WTC11 (cell line): ENCODE data around the gene SLC25A23. TPM values are rescaled to one million over a fixed set of nuclear protein-coding genes. Genes with fewer than 3 reads are reported as not detected.

Experiments used
- ATAC-seq: fragments of 200-7000 bp; cut with Tn5 transposase; 2 replicates; pipeline ENCODE4 v1.10.0; 2021; ENCODE audit warnings: mild to moderate bottlenecking, moderate library complexity
- CTCF ChIA-PET: fragments of 300-600 bp; sonication (Branson Sonifier 250); formaldehyde crosslinking; loops from one replicate; lab custom pipeline; 2021; ENCODE audit warnings: antibody characterized with exemption; lab: Charles Lee
- POLR2A ChIA-PET: fragments of 350-600 bp; sonication (Branson Sonifier 250); formaldehyde crosslinking; loops from one replicate; lab custom pipeline; 2021; ENCODE audit warnings: antibody characterized with exemption; lab: Charles Lee
- DNase-seq: peaks from one replicate; pipeline ENCODE4 v3.0.0; 2021; ENCODE audit warnings: low spot score
- H3K27ac Mint-ChIP-seq: 2 replicates; pipeline ENCODE4 v1.8.0; 2021; ENCODE audit warnings: mixed read lengths
- H3K27me3 Mint-ChIP-seq: 2 replicates; pipeline ENCODE4 v1.8.0; 2021; ENCODE audit warnings: low read depth, mild to moderate bottlenecking, moderate library complexity, mixed read lengths
- H3K36me3 Mint-ChIP-seq: 2 replicates; pipeline ENCODE4 v1.8.0; 2021; ENCODE audit warnings: mixed read lengths
- H3K4me1 Mint-ChIP-seq: 2 replicates; pipeline ENCODE4 v1.8.0; 2022; ENCODE audit warnings: mixed read lengths
- H3K4me3 Mint-ChIP-seq: 2 replicates; pipeline ENCODE4 v1.8.0; 2021; ENCODE audit warnings: mild to moderate bottlenecking, moderate library complexity, mixed read lengths
- H3K9me3 Mint-ChIP-seq: 2 replicates; pipeline ENCODE4 v1.8.0; 2021; ENCODE audit warnings: mixed read lengths
- CBFB ChIP-seq: sonication (generic); formaldehyde crosslinking; IDR thresholded peaks from 2 replicates; pipeline ENCODE4 v1.8.1; 2022; ENCODE audit warnings: mild to moderate bottlenecking, low read depth, missing genetic modification reagents
- CREB1 ChIP-seq: sonication (generic); formaldehyde crosslinking; IDR thresholded peaks from 2 replicates; pipeline ENCODE4 v1.8.0; 2023; ENCODE audit warnings: mild to moderate bottlenecking, missing genetic modification reagents
- GABPB1 ChIP-seq: sonication (generic); formaldehyde crosslinking; IDR thresholded peaks from 2 replicates; pipeline ENCODE4 v1.8.1; 2023; ENCODE audit warnings: mild to moderate bottlenecking, missing genetic modification reagents
- RELA ChIP-seq: sonication (generic); formaldehyde crosslinking; IDR thresholded peaks from 2 replicates; pipeline ENCODE4 v1.8.1; 2022; ENCODE audit warnings: missing genetic modification reagents, mild to moderate bottlenecking, borderline replicate concordance
- TP53 ChIP-seq: sonication (generic); formaldehyde crosslinking; IDR thresholded peaks from 2 replicates; pipeline ENCODE4 v1.8.1; 2023; ENCODE audit warnings: mild to moderate bottlenecking, missing genetic modification reagents
- ZNF138 ChIP-seq: sonication (generic); formaldehyde crosslinking; conservative IDR thresholded peaks from 2 replicates; pipeline ENCODE4 v1.8.1; 2022; ENCODE audit warnings: mild to moderate bottlenecking, moderate library complexity, missing genetic modification reagents
- ZNF232 ChIP-seq: sonication (generic); formaldehyde crosslinking; IDR thresholded peaks from 2 replicates; pipeline ENCODE4 v1.8.0; 2022; ENCODE audit warnings: mild to moderate bottlenecking, missing genetic modification reagents
- total RNA-seq: library from RNA; stranded (reverse); gene quantifications from 3 replicates; pipeline ENCODE4 v1.2.3, GENCODE V29; 2021
- TF ChIP-seq, protein P1 (sequence below): sonication (generic); formaldehyde crosslinking; IDR thresholded peaks from 2 replicates; pipeline ENCODE4 v1.8.1; 2022; ENCODE audit warnings: low read depth, missing genetic modification reagents, borderline replicate concordance
- TF ChIP-seq, protein P2 (sequence below): sonication (generic); formaldehyde crosslinking; IDR thresholded peaks from 2 replicates; pipeline ENCODE4 v1.8.1; 2022; ENCODE audit warnings: mild to moderate bottlenecking, moderate library complexity, missing genetic modification reagents
- TF ChIP-seq, protein P3 (sequence below): sonication (generic); formaldehyde crosslinking; IDR thresholded peaks from 2 replicates; pipeline ENCODE4 v1.8.1; 2023; ENCODE audit warnings: mild to moderate bottlenecking, missing genetic modification reagents, moderate library complexity
- TF ChIP-seq, protein P4 (sequence below): fragments of 200-600 bp; IDR thresholded peaks from 2 replicates; pipeline ENCODE4 v1.8.0; 2022; ENCODE audit warnings: antibody characterized with exemption
- TF ChIP-seq, protein P5 (sequence below): sonication (generic); formaldehyde crosslinking; IDR thresholded peaks from 2 replicates; pipeline ENCODE4 v1.8.0; 2022; ENCODE audit warnings: mild to moderate bottlenecking, missing genetic modification reagents
- TF ChIP-seq, protein P6 (sequence below): sonication (generic); formaldehyde crosslinking; conservative IDR thresholded peaks from 2 replicates; pipeline ENCODE4 v1.8.1; 2023; ENCODE audit warnings: mild to moderate bottlenecking, low read depth, missing genetic modification reagents, moderate library complexity
- TF ChIP-seq, protein P7 (sequence below): sonication (generic); formaldehyde crosslinking; IDR thresholded peaks from 2 replicates; pipeline ENCODE4 v1.8.0; 2022; ENCODE audit warnings: mild to moderate bottlenecking, missing genetic modification reagents

The SLC25A23 gene
- total RNA-seq, 1 experiment from 2014 or later = 63.6 TPM

DNA sequence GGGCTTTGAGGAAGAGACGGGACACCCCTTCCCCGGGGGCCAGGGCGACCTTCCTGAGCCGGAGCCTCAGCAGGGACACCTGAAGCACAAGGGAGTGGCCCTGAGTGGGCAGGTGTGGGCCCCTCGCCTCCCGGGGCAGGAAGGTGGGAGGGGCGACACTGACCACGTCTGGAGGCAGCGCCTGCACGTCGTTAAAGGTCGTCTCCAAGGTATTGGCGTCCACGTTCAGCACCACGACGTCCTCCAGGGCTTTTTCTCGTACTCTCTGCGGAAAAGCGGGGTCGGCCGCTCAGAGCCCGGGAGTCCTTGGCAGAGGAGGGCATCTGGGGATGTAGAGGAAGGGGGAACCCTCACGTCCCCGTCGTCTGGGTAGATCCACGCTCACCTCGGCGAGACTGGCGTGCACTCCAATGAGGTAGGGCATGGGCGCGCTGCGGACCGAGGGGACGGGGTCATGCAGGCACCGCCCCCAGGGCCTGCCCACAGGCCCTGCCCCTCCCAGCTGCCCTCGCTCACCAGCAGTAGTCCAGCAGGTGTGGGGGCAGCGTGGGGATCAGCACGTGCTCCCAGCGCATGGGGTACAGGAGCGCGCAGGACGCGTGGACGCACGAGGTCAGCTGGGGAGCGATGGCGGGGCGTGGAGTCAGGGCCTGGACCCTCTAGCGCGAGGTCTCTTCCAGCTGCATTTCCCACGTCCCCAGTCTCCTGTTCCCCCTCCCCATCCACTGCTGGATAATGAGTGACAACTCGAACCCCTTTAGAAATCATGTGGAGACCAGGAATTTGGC, 15.9 kb upstream of the SLC25A23 start (continued):
- TF ChIP-seq, protein P1, sequence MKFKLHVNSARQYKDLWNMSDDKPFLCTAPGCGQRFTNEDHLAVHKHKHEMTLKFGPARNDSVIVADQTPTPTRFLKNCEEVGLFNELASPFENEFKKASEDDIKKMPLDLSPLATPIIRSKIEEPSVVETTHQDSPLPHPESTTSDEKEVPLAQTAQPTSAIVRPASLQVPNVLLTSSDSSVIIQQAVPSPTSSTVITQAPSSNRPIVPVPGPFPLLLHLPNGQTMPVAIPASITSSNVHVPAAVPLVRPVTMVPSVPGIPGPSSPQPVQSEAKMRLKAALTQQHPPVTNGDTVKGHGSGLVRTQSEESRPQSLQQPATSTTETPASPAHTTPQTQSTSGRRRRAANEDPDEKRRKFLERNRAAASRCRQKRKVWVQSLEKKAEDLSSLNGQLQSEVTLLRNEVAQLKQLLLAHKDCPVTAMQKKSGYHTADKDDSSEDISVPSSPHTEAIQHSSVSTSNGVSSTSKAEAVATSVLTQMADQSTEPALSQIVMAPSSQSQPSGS (CRISPR knock-in tag) = no peak
- TF ChIP-seq CBFB = 0 out of 2 replicates have a peak, but pooled peaks have one; percentile 27
- TF ChIP-seq, protein P2, sequence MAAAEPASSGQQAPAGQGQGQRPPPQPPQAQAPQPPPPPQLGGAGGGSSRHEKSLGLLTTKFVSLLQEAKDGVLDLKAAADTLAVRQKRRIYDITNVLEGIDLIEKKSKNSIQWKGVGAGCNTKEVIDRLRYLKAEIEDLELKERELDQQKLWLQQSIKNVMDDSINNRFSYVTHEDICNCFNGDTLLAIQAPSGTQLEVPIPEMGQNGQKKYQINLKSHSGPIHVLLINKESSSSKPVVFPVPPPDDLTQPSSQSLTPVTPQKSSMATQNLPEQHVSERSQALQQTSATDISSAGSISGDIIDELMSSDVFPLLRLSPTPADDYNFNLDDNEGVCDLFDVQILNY (CRISPR knock-in tag) = no peak
- TF ChIP-seq, protein P3, sequence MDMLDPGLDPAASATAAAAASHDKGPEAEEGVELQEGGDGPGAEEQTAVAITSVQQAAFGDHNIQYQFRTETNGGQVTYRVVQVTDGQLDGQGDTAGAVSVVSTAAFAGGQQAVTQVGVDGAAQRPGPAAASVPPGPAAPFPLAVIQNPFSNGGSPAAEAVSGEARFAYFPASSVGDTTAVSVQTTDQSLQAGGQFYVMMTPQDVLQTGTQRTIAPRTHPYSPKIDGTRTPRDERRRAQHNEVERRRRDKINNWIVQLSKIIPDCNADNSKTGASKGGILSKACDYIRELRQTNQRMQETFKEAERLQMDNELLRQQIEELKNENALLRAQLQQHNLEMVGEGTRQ (CRISPR knock-in tag) = peak; percentile 50; the same call in 1 of the 2 replicates
- TF ChIP-seq, protein P4, sequence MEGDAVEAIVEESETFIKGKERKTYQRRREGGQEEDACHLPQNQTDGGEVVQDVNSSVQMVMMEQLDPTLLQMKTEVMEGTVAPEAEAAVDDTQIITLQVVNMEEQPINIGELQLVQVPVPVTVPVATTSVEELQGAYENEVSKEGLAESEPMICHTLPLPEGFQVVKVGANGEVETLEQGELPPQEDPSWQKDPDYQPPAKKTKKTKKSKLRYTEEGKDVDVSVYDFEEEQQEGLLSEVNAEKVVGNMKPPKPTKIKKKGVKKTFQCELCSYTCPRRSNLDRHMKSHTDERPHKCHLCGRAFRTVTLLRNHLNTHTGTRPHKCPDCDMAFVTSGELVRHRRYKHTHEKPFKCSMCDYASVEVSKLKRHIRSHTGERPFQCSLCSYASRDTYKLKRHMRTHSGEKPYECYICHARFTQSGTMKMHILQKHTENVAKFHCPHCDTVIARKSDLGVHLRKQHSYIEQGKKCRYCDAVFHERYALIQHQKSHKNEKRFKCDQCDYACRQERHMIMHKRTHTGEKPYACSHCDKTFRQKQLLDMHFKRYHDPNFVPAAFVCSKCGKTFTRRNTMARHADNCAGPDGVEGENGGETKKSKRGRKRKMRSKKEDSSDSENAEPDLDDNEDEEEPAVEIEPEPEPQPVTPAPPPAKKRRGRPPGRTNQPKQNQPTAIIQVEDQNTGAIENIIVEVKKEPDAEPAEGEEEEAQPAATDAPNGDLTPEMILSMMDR = no peak
- TF ChIP-seq ZNF232 (CRISPR knock-in tag) = 0 out of 2 replicates have a peak, but pooled peaks have one; percentile 23
- TF ChIP-seq, protein P5, sequence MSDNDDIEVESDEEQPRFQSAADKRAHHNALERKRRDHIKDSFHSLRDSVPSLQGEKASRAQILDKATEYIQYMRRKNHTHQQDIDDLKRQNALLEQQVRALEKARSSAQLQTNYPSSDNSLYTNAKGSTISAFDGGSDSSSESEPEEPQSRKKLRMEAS (CRISPR knock-in tag) = peak; percentile 93
- TF ChIP-seq TP53 (CRISPR knock-in tag) = peak; percentile 78; the same call in 1 of the 2 replicates
- TF ChIP-seq, protein P6, sequence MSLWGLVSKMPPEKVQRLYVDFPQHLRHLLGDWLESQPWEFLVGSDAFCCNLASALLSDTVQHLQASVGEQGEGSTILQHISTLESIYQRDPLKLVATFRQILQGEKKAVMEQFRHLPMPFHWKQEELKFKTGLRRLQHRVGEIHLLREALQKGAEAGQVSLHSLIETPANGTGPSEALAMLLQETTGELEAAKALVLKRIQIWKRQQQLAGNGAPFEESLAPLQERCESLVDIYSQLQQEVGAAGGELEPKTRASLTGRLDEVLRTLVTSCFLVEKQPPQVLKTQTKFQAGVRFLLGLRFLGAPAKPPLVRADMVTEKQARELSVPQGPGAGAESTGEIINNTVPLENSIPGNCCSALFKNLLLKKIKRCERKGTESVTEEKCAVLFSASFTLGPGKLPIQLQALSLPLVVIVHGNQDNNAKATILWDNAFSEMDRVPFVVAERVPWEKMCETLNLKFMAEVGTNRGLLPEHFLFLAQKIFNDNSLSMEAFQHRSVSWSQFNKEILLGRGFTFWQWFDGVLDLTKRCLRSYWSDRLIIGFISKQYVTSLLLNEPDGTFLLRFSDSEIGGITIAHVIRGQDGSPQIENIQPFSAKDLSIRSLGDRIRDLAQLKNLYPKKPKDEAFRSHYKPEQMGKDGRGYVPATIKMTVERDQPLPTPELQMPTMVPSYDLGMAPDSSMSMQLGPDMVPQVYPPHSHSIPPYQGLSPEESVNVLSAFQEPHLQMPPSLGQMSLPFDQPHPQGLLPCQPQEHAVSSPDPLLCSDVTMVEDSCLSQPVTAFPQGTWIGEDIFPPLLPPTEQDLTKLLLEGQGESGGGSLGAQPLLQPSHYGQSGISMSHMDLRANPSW = 0 out of 2 replicates have a peak, but pooled peaks have one; percentile 84
- TF ChIP-seq ZNF138 (CRISPR knock-in tag) = peak; percentile 91; the same call in 1 of the 2 replicates
- no peak for TF ChIP-seq CREB1
- TF ChIP-seq RELA (CRISPR knock-in tag) = peak; percentile 81; the same call in 1 of the 2 replicates
- TF ChIP-seq, protein P7, sequence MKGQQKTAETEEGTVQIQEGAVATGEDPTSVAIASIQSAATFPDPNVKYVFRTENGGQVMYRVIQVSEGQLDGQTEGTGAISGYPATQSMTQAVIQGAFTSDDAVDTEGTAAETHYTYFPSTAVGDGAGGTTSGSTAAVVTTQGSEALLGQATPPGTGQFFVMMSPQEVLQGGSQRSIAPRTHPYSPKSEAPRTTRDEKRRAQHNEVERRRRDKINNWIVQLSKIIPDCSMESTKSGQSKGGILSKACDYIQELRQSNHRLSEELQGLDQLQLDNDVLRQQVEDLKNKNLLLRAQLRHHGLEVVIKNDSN (CRISPR knock-in tag) = no peak

DNA sequence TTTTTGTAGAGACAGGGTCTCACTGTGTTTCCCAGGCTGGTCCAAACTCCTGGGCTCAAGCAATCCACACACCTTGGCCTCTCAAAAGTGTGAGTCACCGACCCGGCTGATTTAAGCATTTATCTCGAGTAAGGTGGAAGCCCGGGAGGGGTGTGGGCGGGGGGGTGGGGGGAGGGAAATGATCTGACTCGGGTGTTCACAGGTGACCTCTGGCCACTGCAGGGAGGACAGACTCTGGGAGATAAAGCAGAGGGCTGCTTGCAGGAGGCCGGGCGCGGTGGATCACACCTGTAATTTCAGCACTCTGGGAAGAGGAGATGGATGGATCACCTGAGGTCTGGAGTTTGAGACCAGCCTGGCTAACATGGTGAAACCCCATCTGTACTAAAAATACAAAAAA, 14.1 kb upstream of the SLC25A23 start:
- peaks cover 4% of the 10 kb centered on the region; the same call in 1 of the 2 replicates for H3K4me1 Mint-ChIP-seq
- no peak for ATAC-seq
- H3K27ac Mint-ChIP-seq = no peak overlapping the region
- no peaks in the 10 kb centered on the region for H3K9me3 Mint-ChIP-seq
- H3K4me3 Mint-ChIP-seq = no peak overlapping the region
- no peak for TF ChIP-seq GABPB1 (CRISPR knock-in tag)
- ChIA-PET POLR2A (no interaction called here), CTCF (no interaction called here)
- H3K27me3 Mint-ChIP-seq = peaks cover 30% of the 10 kb centered on the region
- no peaks in the 10 kb centered on the region for H3K36me3 Mint-ChIP-seq
- DNase-seq = no peak
